Activated CD8-positive, alpha-beta T cell treated with anti-CD3 and anti-CD28 coated beads, Interleukin-2, amount 10 ng/mL, durations not matched to agents 7 days and 5 days (primary cell): Measurements from ENCODE around the gene PJVK. TPM values are rescaled to one million over a fixed set of nuclear protein-coding genes. Genes with fewer than 3 reads are reported as not detected.

Experiments used
- ATAC-seq: fragments of 150-1000 bp; cut with Tn5 transposase; one replicate; pipeline ENCODE4 v1.10.0; 2021; ENCODE audit warnings: moderate library complexity
- CTCF ChIA-PET: fragments of 350-600 bp; sonication (Branson Sonifier 250); formaldehyde crosslinking; loops from one replicate; lab custom pipeline; 2021; ENCODE audit warnings: antibody characterized with exemption; lab: Charles Lee
- POLR2A ChIA-PET: fragments of 350-600 bp; sonication (Branson Sonifier 250); formaldehyde crosslinking; loops from one replicate; lab custom pipeline; 2021; ENCODE audit warnings: antibody characterized with exemption; lab: Charles Lee
- DNase-seq: peaks from one replicate; pipeline ENCODE4 v3.0.0-alpha.2; 2020
- H3K27ac Mint-ChIP-seq: one replicate; pipeline ENCODE4 v1.8.0; 2021; ENCODE audit warnings: mild to moderate bottlenecking, mixed read lengths
- H3K27me3 Mint-ChIP-seq: one replicate; pipeline ENCODE4 v1.8.0; 2021; ENCODE audit warnings: low read depth, mixed read lengths
- H3K36me3 Mint-ChIP-seq: one replicate; pipeline ENCODE4 v1.8.0; 2021; ENCODE audit warnings: low read depth, mixed read lengths
- H3K4me1 Mint-ChIP-seq: one replicate; pipeline ENCODE4 v1.8.0; 2021; ENCODE audit warnings: low read depth, mixed read lengths
- H3K4me3 Mint-ChIP-seq: one replicate; pipeline ENCODE4 v1.8.0; 2021; ENCODE audit warnings: mild to moderate bottlenecking, mixed read lengths
- H3K9me3 Mint-ChIP-seq: one replicate; pipeline ENCODE4 v1.8.0; 2022; ENCODE audit warnings: mixed read lengths; ENCODE audit not compliant: insufficient read depth
- total RNA-seq, 2 experiments: library from RNA; stranded (reverse); gene quantifications; one replicate each; pipeline ENCODE4 v1.2.3, GENCODE V29; 2021

PJVK gene
- total RNA-seq, 2 experiments from 2014 or later = 0.50 to 0.99 TPM

DNA sequence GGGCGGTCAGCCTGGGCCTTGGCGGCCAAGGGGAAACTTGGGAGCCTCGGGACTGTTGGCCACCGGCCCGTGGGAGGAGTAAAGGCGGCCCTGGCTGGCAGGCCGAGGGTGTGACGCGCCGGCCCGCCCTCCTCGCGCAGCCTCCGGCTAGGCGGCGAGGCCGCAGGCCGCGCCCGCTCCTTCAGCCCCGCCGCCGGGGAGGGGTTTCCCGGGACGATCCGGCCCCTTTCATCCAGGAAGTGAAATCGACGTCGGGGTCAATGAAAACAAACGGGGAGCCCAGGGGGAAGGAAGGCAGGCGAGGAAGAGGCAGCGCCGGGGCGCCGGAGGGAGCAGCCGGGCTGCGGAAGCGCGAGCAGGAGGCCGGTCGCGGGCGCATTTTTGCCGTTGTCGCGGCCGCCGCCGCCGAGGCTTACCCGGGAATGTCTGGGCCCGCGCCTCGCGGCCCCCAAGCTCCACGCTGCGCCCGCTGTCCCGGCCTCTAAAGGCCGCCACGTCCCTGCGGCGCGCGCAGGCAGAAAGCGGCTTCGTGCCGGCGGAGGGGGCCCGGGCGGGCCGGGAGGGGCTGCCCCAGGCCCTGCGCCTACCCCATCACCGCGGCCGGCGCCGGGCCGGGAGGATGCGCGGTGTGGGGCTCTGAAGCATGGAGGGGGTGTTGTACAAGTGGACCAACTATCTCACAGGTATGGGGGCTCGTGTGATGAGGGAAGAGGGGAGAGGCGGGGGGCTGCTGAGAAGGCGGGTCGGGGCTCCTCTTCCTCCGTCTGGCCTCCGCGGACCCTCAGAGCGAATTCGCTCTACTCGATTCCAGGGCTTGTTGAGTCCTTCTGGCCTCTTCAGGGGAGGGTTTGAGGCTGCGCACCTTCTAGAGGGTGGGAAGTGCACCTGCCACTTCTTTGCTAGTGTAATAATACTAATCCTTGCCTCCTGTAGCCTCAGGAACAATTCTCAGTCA is 29.3 kb downstream of the PJVK start, which contains the start of gene PLEKHA3:
Gene PLEKHA3 (plus strand): TSS at position 231 of the 955 bp plus-strand sequence. CDS start 413 bp downstream, at position 644.
- H3K4me3 Mint-ChIP-seq = peak within 1 kb of the TSS; percentile 98
- no peaks in the 10 kb centered on the region for H3K27me3 Mint-ChIP-seq
- CTCF ChIA-PET = interaction anchor here (1.0 to 4.1 kb wide), 6 partner anchors 16 to 67 kb away, joined by 3 to 33 read pairs (median 4); no protein-coding TSS in a partner anchor
- ATAC-seq (peak; percentile 77), DNase-seq (peak; percentile 81)
- peaks cover 12% of the 10 kb centered on the region for H3K36me3 Mint-ChIP-seq
- peaks cover 42% of the 10 kb centered on the region for H3K4me1 Mint-ChIP-seq
- POLR2A ChIA-PET = interaction anchor here (0.7 to 1.4 kb wide), 3 partner anchors 29 to 67 kb away, joined by 3 to 4 read pairs (median 4); partner anchors contain the start of genes PJVK and PRKRA
- peak within 1 kb of the TSS; percentile 99 for H3K27ac Mint-ChIP-seq
- no peaks in the 10 kb centered on the region for H3K9me3 Mint-ChIP-seq

DNA sequence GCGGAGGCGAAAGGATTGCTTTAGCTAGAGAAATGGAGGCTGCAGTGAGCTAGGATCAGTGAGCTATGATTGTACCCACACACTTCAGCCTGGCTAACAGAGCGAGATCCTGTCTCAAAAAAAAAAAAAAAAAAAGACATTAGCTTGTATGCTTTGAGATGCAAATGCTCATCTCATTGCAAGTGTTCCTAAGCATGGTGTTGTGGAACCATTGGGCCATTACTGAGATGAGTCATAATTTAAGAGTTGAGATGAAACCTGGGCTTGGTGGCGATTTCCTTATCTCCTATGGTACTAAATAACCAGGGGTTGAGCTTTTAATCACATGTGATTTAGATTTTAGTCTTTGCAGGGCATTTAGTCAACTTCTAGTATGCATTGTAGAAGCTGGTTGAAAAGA is 31.3 kb downstream of the PJVK start:
- DNase-seq = no peak
- Mint-ChIP-seq H3K4me3 (peak overlapping the region; percentile 98), H3K9me3 (no peaks in the 10 kb centered on the region), H3K27ac (no peak overlapping the region), H3K27me3 (no peaks in the 10 kb centered on the region), H3K36me3 (peaks cover 25% of the 10 kb centered on the region), H3K4me1 (peaks cover 36% of the 10 kb centered on the region)
- no peak for ATAC-seq
- ChIA-PET CTCF (interaction anchor here (0.9 to 4.1 kb wide), 4 partner anchors 10 to 68 kb away, joined by 3 to 33 read pairs (median 8); no protein-coding TSS in a partner anchor), POLR2A (interaction anchor here (0.7 to 1.4 kb wide), 2 partner anchors 11 to 32 kb away, joined by 3 to 5 read pairs; partner anchors contain the start of genes PJVK and PRKRA)

DNA sequence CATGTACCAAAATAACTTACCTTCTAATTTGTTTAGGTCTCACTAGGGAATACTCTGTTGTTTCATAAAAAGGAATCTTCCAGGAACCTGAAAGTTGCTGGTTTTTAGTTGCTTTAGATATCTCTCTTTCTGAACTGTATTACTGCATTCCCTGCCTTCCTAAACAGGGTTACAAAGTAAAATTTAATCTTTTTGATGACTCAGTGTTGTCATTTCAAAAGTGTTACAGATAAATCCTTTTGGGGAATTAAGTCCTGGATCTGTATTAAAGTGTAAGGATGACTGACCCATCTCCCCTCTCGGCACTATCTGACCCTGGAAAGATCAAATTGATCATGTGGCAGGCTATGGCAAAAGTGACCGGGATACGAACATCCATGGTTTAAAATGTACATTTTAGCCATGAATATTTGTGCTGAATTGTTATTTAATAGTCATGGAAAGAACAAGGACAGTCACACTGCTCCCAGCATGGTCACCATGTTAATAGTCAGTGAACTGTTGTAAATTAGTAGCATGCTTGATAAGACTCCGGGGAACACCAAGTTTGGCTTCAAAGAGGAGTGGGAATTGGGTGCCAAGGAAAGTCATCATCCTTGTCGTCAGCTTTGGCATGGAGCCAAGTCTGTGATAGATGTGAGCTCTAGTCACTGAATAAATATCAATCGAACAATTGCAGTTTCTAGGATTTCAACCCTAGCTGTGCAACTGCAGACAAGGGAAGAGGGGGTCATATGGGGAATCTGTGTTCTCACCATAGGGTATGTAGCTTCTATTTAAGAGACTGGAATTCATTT is 33.3 kb downstream of the PJVK start:
- POLR2A ChIA-PET = no interaction called here
- DNase-seq = no peak
- Mint-ChIP-seq H3K4me3 (no peak overlapping the region), H3K4me1 (peaks cover 24% of the 10 kb centered on the region), H3K36me3 (peaks cover 35% of the 10 kb centered on the region), H3K27ac (no peak overlapping the region), H3K9me3 (no peaks in the 10 kb centered on the region), H3K27me3 (no peaks in the 10 kb centered on the region)
- CTCF ChIA-PET = interaction anchor here (0.7 kb wide), 1 partner anchor 20 kb away, joined by 3 read pairs; no protein-coding TSS in a partner anchor
- ATAC-seq = no peak

DNA sequence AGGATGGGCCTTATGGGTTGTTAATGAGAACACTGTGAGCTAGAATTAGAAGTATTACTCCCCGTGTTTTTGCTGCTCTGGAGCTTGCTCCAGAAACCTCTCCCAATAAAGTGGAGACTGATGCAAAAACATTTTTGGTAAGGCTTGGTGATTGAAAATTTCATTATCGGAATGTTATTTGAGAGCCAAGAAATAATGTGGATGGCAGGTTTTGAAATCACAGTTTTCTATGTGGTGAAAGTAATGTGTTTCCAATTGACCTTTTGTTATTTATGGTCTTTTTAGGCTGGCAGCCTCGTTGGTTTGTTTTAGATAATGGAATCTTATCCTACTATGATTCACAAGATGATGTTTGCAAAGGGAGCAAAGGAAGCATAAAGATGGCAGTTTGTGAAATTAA is 34.2 kb downstream of the PJVK start:
- no peak for DNase-seq
- Mint-ChIP-seq H3K27me3 (no peaks in the 10 kb centered on the region), H3K4me1 (peaks cover 19% of the 10 kb centered on the region), H3K27ac (no peak overlapping the region), H3K36me3 (peaks cover 41% of the 10 kb centered on the region), H3K9me3 (no peaks in the 10 kb centered on the region), H3K4me3 (no peak overlapping the region)
- no peak for ATAC-seq
- ChIA-PET POLR2A (no interaction called here), CTCF (interaction anchor here (0.7 kb wide), 1 partner anchor 19 kb away, joined by 3 read pairs; no protein-coding TSS in a partner anchor)

DNA sequence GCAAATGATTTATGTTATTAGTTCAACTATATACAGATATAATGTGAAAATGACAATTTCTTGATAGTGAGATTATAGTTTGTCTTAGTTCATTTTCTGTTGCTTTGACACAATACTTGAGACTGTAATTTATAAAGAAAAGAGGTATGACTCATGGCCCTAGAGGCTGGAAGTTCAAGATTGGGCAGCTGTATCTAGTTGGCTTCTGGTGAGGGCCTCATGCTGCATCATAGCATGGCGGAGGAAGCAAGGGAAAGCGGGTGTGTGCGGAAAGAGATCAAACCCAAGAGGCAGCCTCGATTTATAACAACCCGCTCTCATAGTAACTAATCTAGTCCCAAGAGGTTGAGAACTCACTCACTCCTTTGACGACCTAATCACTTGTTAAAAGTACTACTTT is 40.4 kb downstream of the PJVK start:
- no peak overlapping the region for H3K4me3 Mint-ChIP-seq
- DNase-seq (no peak), ATAC-seq (no peak)
- H3K27me3 Mint-ChIP-seq = no peaks in the 10 kb centered on the region
- no peak overlapping the region for H3K27ac Mint-ChIP-seq
- peaks cover 64% of the 10 kb centered on the region for H3K36me3 Mint-ChIP-seq
- no peaks in the 10 kb centered on the region for H3K9me3 Mint-ChIP-seq
- H3K4me1 Mint-ChIP-seq = peaks cover 7% of the 10 kb centered on the region
- POLR2A ChIA-PET = no interaction called here
- CTCF ChIA-PET = interaction anchor here (1.3 to 2.5 kb wide), 3 partner anchors 9 to 78 kb away, joined by 3 to 9 read pairs (median 5); no protein-coding TSS in a partner anchor

DNA sequence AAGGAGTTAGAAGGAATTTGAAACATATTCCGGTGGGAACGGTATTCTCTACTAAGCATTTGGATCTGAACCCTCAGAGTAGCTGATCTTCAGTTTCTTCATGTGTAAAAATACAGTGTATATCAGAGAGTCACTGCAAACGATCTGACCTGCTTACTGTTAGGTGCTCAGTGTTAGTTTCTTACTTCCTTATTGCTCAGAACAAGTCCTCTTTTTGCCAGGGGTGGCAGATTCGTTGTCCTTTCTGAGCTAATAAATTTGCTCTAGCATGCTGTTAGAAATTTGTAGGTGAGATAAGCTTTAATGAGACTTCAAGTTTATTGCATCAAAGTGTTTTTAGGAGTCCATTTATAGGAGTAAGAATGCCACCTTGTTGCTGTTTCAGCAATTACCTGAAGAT is 44.9 kb downstream of the PJVK start:
- ChIA-PET CTCF (interaction anchor here (1.5 kb wide), 2 partner anchors 17 to 82 kb away, joined by 5 to 7 read pairs; partner anchors contain the start of gene PLEKHA3), POLR2A (no interaction called here)
- Mint-ChIP-seq H3K4me1 (peaks cover 7% of the 10 kb centered on the region), H3K27ac (no peak overlapping the region), H3K36me3 (peaks cover 63% of the 10 kb centered on the region), H3K4me3 (no peak overlapping the region), H3K9me3 (no peaks in the 10 kb centered on the region), H3K27me3 (no peaks in the 10 kb centered on the region)
- ATAC-seq (no peak), DNase-seq (no peak)

DNA sequence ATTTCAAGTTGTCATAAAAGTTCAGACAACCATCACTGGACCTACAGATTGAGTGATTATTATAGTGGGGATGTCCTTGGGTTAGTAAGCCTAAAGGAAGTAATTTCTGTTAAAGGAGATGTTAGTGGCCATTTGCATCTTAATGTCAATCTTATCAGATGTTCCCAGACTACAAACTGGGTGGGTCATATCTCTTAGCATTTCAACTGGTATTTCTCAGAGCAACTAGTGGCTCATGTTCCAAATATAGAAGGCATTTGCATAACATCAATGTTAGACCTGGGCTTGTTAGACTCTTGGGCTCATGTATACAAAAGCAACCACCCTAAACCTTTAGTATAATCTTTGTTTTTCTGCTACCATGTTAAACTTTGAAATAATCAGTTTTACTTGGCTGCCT is 47.0 kb downstream of the PJVK start:
- H3K27me3 Mint-ChIP-seq = no peaks in the 10 kb centered on the region
- peaks cover 7% of the 10 kb centered on the region for H3K4me1 Mint-ChIP-seq
- no peaks in the 10 kb centered on the region for H3K9me3 Mint-ChIP-seq
- H3K27ac Mint-ChIP-seq = no peak overlapping the region
- DNase-seq (no peak), ATAC-seq (no peak)
- POLR2A ChIA-PET = no interaction called here
- CTCF ChIA-PET = no interaction called here
- no peak overlapping the region for H3K4me3 Mint-ChIP-seq
- peaks cover 70% of the 10 kb centered on the region for H3K36me3 Mint-ChIP-seq

DNA sequence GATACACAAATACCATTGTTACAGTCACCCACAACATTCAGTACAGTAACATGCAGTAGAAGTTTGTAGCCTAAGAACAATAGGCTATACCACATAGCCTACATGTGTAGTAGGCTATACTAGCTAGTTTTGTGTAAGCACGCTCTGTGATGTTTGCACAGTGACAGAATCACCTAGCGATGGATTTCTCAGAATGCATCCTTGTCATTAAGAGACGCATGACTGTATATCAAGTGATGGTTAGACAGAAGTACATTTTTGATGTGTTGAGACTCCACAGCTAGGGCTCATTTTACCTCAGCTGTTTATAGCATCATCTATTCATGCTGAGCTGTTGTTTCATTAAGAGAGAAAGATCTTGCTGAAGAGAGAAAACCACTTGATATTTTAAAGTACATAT is 48.5 kb downstream of the PJVK start:
- Mint-ChIP-seq H3K9me3 (no peaks in the 10 kb centered on the region), H3K36me3 (peaks cover 70% of the 10 kb centered on the region), H3K4me3 (no peak overlapping the region), H3K27me3 (no peaks in the 10 kb centered on the region), H3K4me1 (peaks cover 7% of the 10 kb centered on the region), H3K27ac (no peak overlapping the region)
- DNase-seq (no peak), ATAC-seq (no peak)
- POLR2A ChIA-PET = no interaction called here
- CTCF ChIA-PET = interaction anchor here (1.2 kb wide), 1 partner anchor 17 kb away, joined by 3 read pairs; no protein-coding TSS in a partner anchor

DNA sequence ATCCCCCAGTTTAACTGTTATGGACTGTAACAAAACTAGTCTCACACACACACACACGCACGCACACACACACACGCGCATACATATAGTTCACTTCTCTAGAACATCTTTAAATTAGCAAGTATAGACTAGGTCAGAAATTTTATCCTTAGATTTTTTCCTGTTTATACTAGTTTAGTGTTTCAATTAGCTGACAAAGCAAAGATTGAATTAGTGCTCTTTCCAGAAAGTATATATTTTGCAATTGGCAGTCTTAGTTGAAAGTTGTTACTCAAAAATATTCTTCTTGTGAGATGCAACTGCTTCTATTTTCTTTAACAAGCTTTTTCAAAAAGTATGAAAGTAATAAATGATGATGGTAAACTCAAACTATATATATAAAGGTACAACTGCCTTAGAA is 51.6 kb downstream of the PJVK start:
- POLR2A ChIA-PET = no interaction called here
- Mint-ChIP-seq H3K9me3 (no peaks in the 10 kb centered on the region), H3K27me3 (no peaks in the 10 kb centered on the region), H3K27ac (no peak overlapping the region), H3K4me3 (no peak overlapping the region), H3K36me3 (peaks cover 57% of the 10 kb centered on the region), H3K4me1 (peaks cover 2% of the 10 kb centered on the region)
- CTCF ChIA-PET = interaction anchor here (0.8 kb wide), 1 partner anchor 21 kb away, joined by 3 read pairs; no protein-coding TSS in a partner anchor
- ATAC-seq (no peak), DNase-seq (no peak)

DNA sequence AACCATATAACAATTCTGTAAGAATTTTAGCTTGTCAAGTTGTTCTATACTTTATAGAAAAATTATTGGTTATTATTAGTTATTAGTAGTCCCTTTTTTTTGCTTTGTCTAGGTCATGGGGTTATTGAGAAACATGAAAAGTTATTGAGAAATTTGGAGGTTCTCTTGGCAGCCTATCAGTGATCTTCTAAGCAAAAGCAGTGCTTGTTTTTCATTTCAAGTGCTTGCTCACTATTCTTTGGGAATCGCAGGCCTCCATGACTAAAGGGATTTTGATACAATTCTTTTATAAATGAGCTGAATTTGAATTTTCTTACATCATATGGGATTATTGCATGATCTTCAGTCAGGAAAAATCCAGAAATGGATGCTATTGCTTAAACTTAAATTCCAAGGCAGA is 54.9 kb downstream of the PJVK start:
- no peak for ATAC-seq
- Mint-ChIP-seq H3K27ac (no peak overlapping the region), H3K4me3 (no peak overlapping the region), H3K4me1 (peaks cover 8% of the 10 kb centered on the region), H3K36me3 (peaks cover 42% of the 10 kb centered on the region), H3K9me3 (no peaks in the 10 kb centered on the region), H3K27me3 (no peaks in the 10 kb centered on the region)
- CTCF ChIA-PET = interaction anchor here (1.5 to 1.7 kb wide), 2 partner anchors 14 to 17 kb away, joined by 5 to 6 read pairs; no protein-coding TSS in a partner anchor
- POLR2A ChIA-PET = no interaction called here
- DNase-seq = no peak

DNA sequence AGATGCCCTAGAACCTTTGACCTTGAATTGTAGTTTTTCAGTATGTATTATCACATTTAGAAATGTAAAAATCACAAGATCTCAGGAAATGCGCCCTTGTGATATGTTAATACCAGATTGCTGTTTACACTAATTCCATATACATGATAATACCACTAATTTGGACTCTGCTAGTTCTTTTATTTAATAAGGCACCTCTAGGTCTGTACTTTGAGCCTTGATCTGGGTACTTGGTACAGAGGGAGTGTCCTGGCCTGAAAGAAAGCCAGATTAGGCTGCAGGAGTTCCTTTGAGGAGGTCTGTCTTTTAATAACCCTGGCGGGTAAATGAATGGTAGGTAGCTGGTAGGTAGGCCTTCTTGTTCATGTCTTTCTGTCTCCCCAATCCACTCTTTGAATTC is 55.3 kb downstream of the PJVK start:
- H3K36me3 Mint-ChIP-seq = peaks cover 39% of the 10 kb centered on the region
- no peaks in the 10 kb centered on the region for H3K27me3 Mint-ChIP-seq
- POLR2A ChIA-PET = no interaction called here
- CTCF ChIA-PET = interaction anchor here (1.5 to 1.7 kb wide), 2 partner anchors 13 to 17 kb away, joined by 5 to 6 read pairs; no protein-coding TSS in a partner anchor
- ATAC-seq (no peak), DNase-seq (no peak)
- H3K27ac Mint-ChIP-seq = no peak overlapping the region
- peaks cover 8% of the 10 kb centered on the region for H3K4me1 Mint-ChIP-seq
- H3K4me3 Mint-ChIP-seq = no peak overlapping the region
- H3K9me3 Mint-ChIP-seq = no peaks in the 10 kb centered on the region
